Omental fat pad (tissue), 4 donors: ENCODE measurements around the gene B4GALNT4. TPM values are rescaled to one million over a fixed set of nuclear protein-coding genes. Genes with fewer than 3 reads are reported as not detected.
"Not testable (repeated sequence)": the region's sequence is repeated elsewhere in the genome, so short reads cannot be mapped to it uniquely, and the experiment has no call there.

Source experiments
- ATAC-seq: fragments of 150-250 bp; one replicate; pipeline ENCODE4 v1.9.1; 2016; ENCODE audit warnings: mild to moderate bottlenecking, moderate library complexity; ENCODE audit not compliant: low FRiP score
- DNase-seq: peaks from one replicate; pipeline ENCODE4 v3.0.0-alpha.2; 2019; ENCODE audit warnings: low spot score
- CTCF ChIP-seq, 3 donors: fragments of 450-650 bp; IDR thresholded peaks; one replicate each; pipeline ENCODE4 v1.5.1; 2016 to 2017; ENCODE audit warnings: antibody characterized with exemption in 3 of 3, mild to moderate bottlenecking in 3 of 3, moderate library complexity in 2 of 3
- total RNA-seq, 4 donors: library from RNA; depleted of rRNA; stranded (reverse); fragments of >200 nt; gene quantifications; one replicate each; pipeline ENCODE4 v1.1.0, GENCODE V29; 2016

The B4GALNT4 gene
- total RNA-seq, 4 donors from 2014 or later, result 1.4 to 4.1 (median 2.5) TPM

- no peak for DNase-seq
- no peak for TF ChIP-seq CTCF (IDR thresholded peaks at IDR 0.05)
- ATAC-seq, result no peak
These were observed 31.6 kb upstream of the B4GALNT4 start for GRCh38 chr11:337711-338110.

GRCh38 chr11:339963-340362 is 29.3 kb upstream of the B4GALNT4 start:
- DNase-seq (no peak), ATAC-seq (no peak)
- TF ChIP-seq CTCF (IDR thresholded peaks at IDR 0.05), result no peak

- TF ChIP-seq CTCF (IDR thresholded peaks at IDR 0.05), result no peak
- no peak for ATAC-seq
- no peak for DNase-seq
These were observed 28.5 kb upstream of the B4GALNT4 start for GRCh38 chr11:340539-341512.

- TF ChIP-seq CTCF (IDR thresholded peaks at IDR 0.05), result no peak
- DNase-seq, result no peak
- ATAC-seq, result no peak
These were observed 27.0 kb upstream of the B4GALNT4 start for GRCh38 chr11:342328-342727.

- DNase-seq (no peak), ATAC-seq (no peak)
- TF ChIP-seq CTCF (IDR thresholded peaks at IDR 0.05), result no peak
These were observed 24.3 kb upstream of the B4GALNT4 start for GRCh38 chr11:344836-345578.

GRCh38 chr11:346529-346928 is 22.8 kb upstream of the B4GALNT4 start:
- no peak for DNase-seq
- no peak for ATAC-seq
- TF ChIP-seq CTCF (IDR thresholded peaks at IDR 0.05), result no peak

- not testable (repeated sequence) for ATAC-seq, DNase-seq
These were observed 19.9 kb upstream of the B4GALNT4 start for GRCh38 chr11:349270-349954.

GRCh38 chr11:350033-350722 is 19.1 kb upstream of the B4GALNT4 start:
- not testable (repeated sequence) for DNase-seq, ATAC-seq
